Hepatocyte (in vitro differentiated cells): ENCODE results near the gene ELFN1.
A peak's percentile ranks its signal among the peaks of the same experiment; 100 is the strongest.

Experiments
- CTCF ChIP-seq: fragments of 200-600 bp; sonication (generic); IDR thresholded peaks from 2 replicates; pipeline ENCODE4 v1.5.1; 2016; ENCODE audit warnings: antibody characterized with exemption, mild to moderate bottlenecking; ENCODE audit not compliant: poor library complexity
- EZH2 ChIP-seq: fragments of 200-600 bp; sonication (generic); IDR thresholded peaks from 2 replicates; pipeline ENCODE4 v1.6.1; 2016; ENCODE audit warnings: antibody characterized with exemption, mild to moderate bottlenecking, borderline replicate concordance
- EZH2phosphoT487 ChIP-seq: fragments of 200-600 bp; sonication (generic); IDR thresholded peaks from one replicate; pipeline ENCODE4 v1.6.1; 2018; ENCODE audit warnings: antibody characterized with exemption, mild to moderate bottlenecking, low read depth, moderate library complexity; ENCODE audit not compliant: unreplicated experiment, severe bottlenecking

- TF ChIP-seq EZH2 (peak; percentile 25), CTCF (no peak), EZH2phosphoT487 (no peak)
Measured at GRCh38 chr7:1668396-1669063, 1.5 kb upstream of the ELFN1 start.
